BJ (cell line): Measurements from ENCODE around the gene ITGB3. TPM values are rescaled to one million over a fixed set of nuclear protein-coding genes. Genes with fewer than 3 reads are reported as not detected.

Source experiments
- CTCF ChIA-PET: fragments of 350-600 bp; formaldehyde crosslinking; extraction: SDS; loops from one replicate; lab custom pipeline; 2021; ENCODE audit warnings: antibody characterized with exemption, inconsistent platforms; lab: Yijun Ruan, JAX
- POLR2A ChIA-PET: fragments of 300-600 bp; sonication (Branson Sonifier 250); formaldehyde crosslinking; extraction: SDS; loops from one replicate; lab custom pipeline; 2021; ENCODE audit warnings: antibody characterized with exemption; lab: Charles Lee
- DNase-seq: peaks from one replicate; pipeline ENCODE4 v3.0.0-alpha.2; 2011; ENCODE audit warnings: low read depth
- H3K27me3 ChIP-seq: 2 replicates; pipeline ENCODE4 v1.6.0; 2011; ENCODE audit warnings: low read length; ENCODE audit not compliant: control insufficient read depth, insufficient read depth
- H3K36me3 ChIP-seq: 2 replicates; pipeline ENCODE4 v1.5.1; 2011; ENCODE audit warnings: low read length; ENCODE audit not compliant: control insufficient read depth, insufficient read depth
- H3K4me3 ChIP-seq: 2 replicates; pipeline ENCODE4 v1.5.1; 2011; ENCODE audit warnings: low read depth, mild to moderate bottlenecking, control low read depth, low read length
- CTCF ChIP-seq: IDR thresholded peaks from 2 replicates; pipeline ENCODE4 v1.5.1; 2011; ENCODE audit warnings: low read depth, mild to moderate bottlenecking, control low read depth, inconsistent platforms, low read length, moderate library complexity; ENCODE audit not compliant: insufficient read depth
- polyA plus RNA-seq: library from polyadenylated mRNA; depleted of rRNA; stranded (reverse); fragments of >200 nt; gene quantifications from 2 replicates; pipeline ENCODE4 v1.2.3, GENCODE V29; 2011

Gene ITGB3
- polyA plus RNA-seq, 1 experiment, result 6.3 TPM

- Histone ChIP-seq H3K27me3 (no peaks in the 10 kb centered on the region), H3K4me3 (no peak overlapping the region), H3K36me3 (no peaks in the 10 kb centered on the region)
- DNase-seq, result no peak
- POLR2A ChIA-PET, result no interaction called here
- no peak for TF ChIP-seq CTCF
- CTCF ChIA-PET, result interaction anchor here (1.5 kb wide), 1 partner anchor 72 kb away, joined by 4 read pairs; no protein-coding TSS in a partner anchor
Observed at GRCh38 chr17:47301831-47302230, 48.2 kb downstream of the ITGB3 start.

- no peak overlapping the region for H3K4me3 ChIP-seq
- no peak for DNase-seq
- ChIA-PET POLR2A (no interaction called here), CTCF (interaction anchor here (1.2 to 2.5 kb wide), 2 partner anchors 12 to 29 kb away, joined by 3 to 13 read pairs; no protein-coding TSS in a partner anchor)
- no peaks in the 10 kb centered on the region for H3K27me3 ChIP-seq
- no peak for TF ChIP-seq CTCF
- H3K36me3 ChIP-seq, result no peaks in the 10 kb centered on the region
Observed at GRCh38 chr17:47304186-47304585, 50.6 kb downstream of the ITGB3 start.

GRCh38 chr17:47305302-47305923, 51.8 kb downstream of the ITGB3 start:
- Histone ChIP-seq H3K4me3 (no peak overlapping the region), H3K27me3 (no peaks in the 10 kb centered on the region), H3K36me3 (no peaks in the 10 kb centered on the region)
- peak; percentile 89 for DNase-seq
- ChIA-PET POLR2A (interaction anchor here (0.5 to 0.9 kb wide), 5 partner anchors 10 to 48 kb away, joined by 3 to 6 read pairs (median 5); no protein-coding TSS in a partner anchor), CTCF (interaction anchor here (0.6 to 2.5 kb wide), 7 partner anchors 10 to 673 kb away, joined by 3 to 13 read pairs (median 3); partner anchors contain the start of gene EFCAB13)
- no peak for TF ChIP-seq CTCF

- CTCF ChIA-PET, result interaction anchor here (0.8 to 2.5 kb wide), 3 partner anchors 31 to 81 kb away, joined by 3 to 6 read pairs (median 3); no protein-coding TSS in a partner anchor
- no peak for DNase-seq
- no peak for TF ChIP-seq CTCF
- POLR2A ChIA-PET, result no interaction called here
- H3K36me3 ChIP-seq, result no peaks in the 10 kb centered on the region
- H3K27me3 ChIP-seq, result no peaks in the 10 kb centered on the region
- H3K4me3 ChIP-seq, result no peak overlapping the region
Observed at GRCh38 chr17:47310186-47310733, 56.6 kb downstream of the ITGB3 start.

- Histone ChIP-seq H3K4me3 (no peak overlapping the region), H3K36me3 (no peaks in the 10 kb centered on the region), H3K27me3 (no peaks in the 10 kb centered on the region)
- CTCF ChIA-PET, result interaction anchor here (2.5 kb wide), 2 partner anchors 81 to 82 kb away, joined by 6 to 9 read pairs; no protein-coding TSS in a partner anchor
- POLR2A ChIA-PET, result no interaction called here
- TF ChIP-seq CTCF, result no peak
- no peak for DNase-seq
Observed at GRCh38 chr17:47311420-47311819, 57.8 kb downstream of the ITGB3 start.
